Esophagus muscularis mucosa (tissue), 3 donors: ENCODE results near the gene TACR2.

ENCODE experiments used
- POLR2A ChIP-seq: fragments of 450-650 bp; IDR thresholded peaks from one replicate; pipeline ENCODE4 v1.6.1; 2017; ENCODE audit warnings: antibody characterized with exemption, moderate library complexity, mild to moderate bottlenecking, low read depth
- TF ChIP-seq, protein P1 (sequence below), 3 experiments: fragments of 200-600 bp in 2 of 3; fragments of 450-650 bp in 1 of 3; sonication (generic) in 2 of 3; IDR thresholded peaks; one replicate each; pipeline ENCODE4 v1.5.1; 2017 to 2019; ENCODE audit warnings: antibody characterized with exemption in 3 of 3, mild to moderate bottlenecking in 2 of 3, moderate library complexity in 1 of 3

DNA sequence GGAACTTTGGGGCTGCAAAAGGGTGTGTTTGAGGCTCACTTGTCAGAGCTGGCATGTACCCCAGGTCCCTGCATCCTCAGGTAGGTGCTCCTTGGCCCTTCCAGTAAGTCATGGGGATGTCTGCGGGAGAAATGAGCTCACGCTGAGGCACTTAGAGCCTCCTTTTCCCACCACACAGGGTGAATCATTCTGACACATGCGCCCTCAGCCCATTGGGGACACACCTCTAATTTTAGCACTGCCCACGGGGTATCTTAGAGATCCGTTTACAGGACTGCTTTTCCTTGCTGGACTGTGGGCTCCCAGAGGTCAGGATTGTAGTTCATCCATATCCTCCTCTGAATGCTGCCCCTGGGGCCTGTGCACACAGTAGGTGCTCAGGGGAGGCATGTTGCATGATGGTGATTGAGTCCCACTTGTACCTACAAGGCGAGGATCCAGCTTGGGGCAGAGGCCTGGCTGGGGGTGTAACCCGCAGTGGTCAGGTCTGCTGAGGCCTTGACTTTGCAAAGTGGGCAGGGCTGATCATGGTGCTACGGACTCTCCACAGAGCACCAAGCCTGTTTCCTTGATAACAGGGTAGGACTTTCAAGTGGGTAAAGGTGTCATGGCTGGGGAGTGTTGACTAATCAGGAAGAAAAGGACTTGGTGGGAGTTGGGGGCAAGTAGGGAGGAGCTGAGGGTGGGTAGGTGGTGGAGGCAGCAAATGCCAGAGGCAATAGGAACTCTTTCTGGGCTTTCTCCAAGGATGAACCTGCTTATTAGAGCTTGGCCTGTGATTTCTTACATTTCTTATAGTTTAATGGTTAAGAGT, 40.4 kb upstream of the TACR2 start:
- TF ChIP-seq, protein P1, sequence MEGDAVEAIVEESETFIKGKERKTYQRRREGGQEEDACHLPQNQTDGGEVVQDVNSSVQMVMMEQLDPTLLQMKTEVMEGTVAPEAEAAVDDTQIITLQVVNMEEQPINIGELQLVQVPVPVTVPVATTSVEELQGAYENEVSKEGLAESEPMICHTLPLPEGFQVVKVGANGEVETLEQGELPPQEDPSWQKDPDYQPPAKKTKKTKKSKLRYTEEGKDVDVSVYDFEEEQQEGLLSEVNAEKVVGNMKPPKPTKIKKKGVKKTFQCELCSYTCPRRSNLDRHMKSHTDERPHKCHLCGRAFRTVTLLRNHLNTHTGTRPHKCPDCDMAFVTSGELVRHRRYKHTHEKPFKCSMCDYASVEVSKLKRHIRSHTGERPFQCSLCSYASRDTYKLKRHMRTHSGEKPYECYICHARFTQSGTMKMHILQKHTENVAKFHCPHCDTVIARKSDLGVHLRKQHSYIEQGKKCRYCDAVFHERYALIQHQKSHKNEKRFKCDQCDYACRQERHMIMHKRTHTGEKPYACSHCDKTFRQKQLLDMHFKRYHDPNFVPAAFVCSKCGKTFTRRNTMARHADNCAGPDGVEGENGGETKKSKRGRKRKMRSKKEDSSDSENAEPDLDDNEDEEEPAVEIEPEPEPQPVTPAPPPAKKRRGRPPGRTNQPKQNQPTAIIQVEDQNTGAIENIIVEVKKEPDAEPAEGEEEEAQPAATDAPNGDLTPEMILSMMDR (IDR thresholded peaks at IDR 0.05): no peak
- TF ChIP-seq POLR2A: no peak
